Vagina (tissue), 2 donors: Measurements from ENCODE around the gene LCAT. TPM values are rescaled to one million over a fixed set of nuclear protein-coding genes. Genes with fewer than 3 reads are reported as not detected.
"Not testable (repeated sequence)": the region's sequence is repeated elsewhere in the genome, so short reads cannot be mapped to it uniquely, and the experiment has no call there.

Experiments used
- DNase-seq, 2 donors: peaks; one replicate each; pipeline ENCODE4 v3.0.0-alpha.2; 2017; ENCODE audit errors: extremely low spot score in 2 of 2
- H3K27ac ChIP-seq: fragments of 200-600 bp; sonication (generic); one replicate; pipeline ENCODE4 v1.5.1; 2019
- H3K27me3 ChIP-seq: fragments of 200-600 bp; sonication (generic); one replicate; pipeline ENCODE4 v1.5.1; 2019
- H3K36me3 ChIP-seq, 2 donors: fragments of 200-600 bp; sonication (generic); one replicate each; pipeline ENCODE4 v1.5.1; 2017 to 2019
- H3K4me1 ChIP-seq: fragments of 200-600 bp; sonication (generic); one replicate; pipeline ENCODE4 v1.5.1; 2019
- H3K4me3 ChIP-seq, 2 donors: fragments of 200-600 bp; sonication (generic); 1 replicate in 1 of 2; 2 replicates in 1 of 2; pipeline ENCODE4 v1.5.1; 2016 to 2019
- H3K9me3 ChIP-seq: fragments of 200-600 bp; sonication (generic); one replicate; pipeline ENCODE4 v1.5.1; 2019
- POLR2A ChIP-seq, 2 donors: fragments of 450-650 bp; IDR thresholded peaks; one replicate each; pipeline ENCODE4 v1.6.1; 2017; ENCODE audit warnings: antibody characterized with exemption in 2 of 2, mild to moderate bottlenecking in 2 of 2, moderate library complexity in 2 of 2
- POLR2AphosphoS5 ChIP-seq, 2 donors: sonication (generic); formaldehyde crosslinking; IDR thresholded peaks; one replicate each; pipeline ENCODE4 v1.9.0; 2017; ENCODE audit warnings: antibody characterized with exemption in 2 of 2, mild to moderate bottlenecking in 2 of 2, low read depth in 1 of 2; ENCODE audit not compliant: insufficient read depth in 1 of 2
- intact Hi-C: fragments of 100-400 bp; cut with DNase I; formaldehyde crosslinking; loops from one replicate; pipeline ENCODE4 v1.15.1; 2023
- total RNA-seq: library from RNA; depleted of rRNA; stranded (reverse); fragments of >200 nt; gene quantifications from one replicate; pipeline ENCODE4 v1.2.3, GENCODE V29; 2016
- TF ChIP-seq, protein P1 (sequence below), 3 experiments: fragments of 450-650 bp in 2 of 3; fragments of 200-600 bp in 1 of 3; sonication (generic) in 1 of 3; IDR thresholded peaks; one replicate each; pipeline ENCODE4 v1.5.1; 2017 to 2019; ENCODE audit warnings: antibody characterized with exemption in 3 of 3, mild to moderate bottlenecking in 2 of 3, moderate library complexity in 2 of 3

LCAT gene
- total RNA-seq, 1 donor from 2014 or later: 33.4 TPM

DNA sequence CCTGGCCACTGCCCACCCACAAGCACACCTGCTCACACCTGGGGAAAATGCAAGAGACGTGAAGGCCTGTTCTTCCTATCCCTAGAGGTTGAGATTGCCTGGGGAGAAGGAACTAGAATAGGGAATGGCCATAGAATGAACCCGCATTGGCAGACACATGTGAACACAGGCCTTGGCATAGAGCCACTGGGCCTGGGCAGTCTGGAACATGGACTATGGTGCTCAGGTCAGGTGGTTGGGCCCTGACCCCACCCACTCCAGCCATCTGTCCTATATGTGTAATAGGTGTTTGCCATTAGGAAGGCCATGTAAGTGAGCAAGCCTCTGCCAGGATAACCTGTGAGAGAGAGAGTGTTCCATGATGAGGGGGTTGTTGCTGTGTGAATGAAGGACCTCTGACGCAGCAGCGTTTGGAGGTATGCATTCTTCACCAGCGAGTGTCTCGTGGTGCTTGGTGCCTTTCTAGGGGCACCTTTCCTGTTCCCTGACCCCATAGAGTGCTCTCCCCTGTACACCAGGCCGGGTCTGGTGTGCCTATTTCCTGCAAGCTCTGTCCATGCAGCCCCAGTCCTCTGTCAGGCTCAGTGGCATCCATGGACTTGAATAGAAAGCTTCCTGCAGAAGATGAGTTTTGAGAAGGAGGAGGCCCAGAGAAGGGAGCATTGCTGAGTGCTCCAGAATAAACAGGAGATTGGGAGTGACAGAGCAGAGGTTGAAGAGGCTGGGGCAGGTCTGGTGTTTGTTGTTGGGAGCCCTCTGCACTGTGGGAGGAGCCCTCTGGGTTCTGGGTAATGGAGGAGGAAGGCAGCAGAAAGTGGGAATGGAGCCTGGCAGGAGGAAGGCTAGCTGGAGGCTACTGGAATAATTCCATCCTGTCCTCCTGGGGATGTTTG is 27.8 kb downstream of the LCAT start:
- Histone ChIP-seq H3K4me3 (no peak overlapping the region), H3K9me3 (no peaks in the 10 kb centered on the region), H3K4me1 (peaks cover 50% of the 10 kb centered on the region), H3K27me3 (no peaks in the 10 kb centered on the region), H3K36me3 (peaks cover 0 to 18% of the 10 kb centered on the region in 2 donors), H3K27ac (no peak overlapping the region)
- TF ChIP-seq POLR2A (IDR thresholded peaks at IDR 0.05) (no peak), POLR2AphosphoS5 (IDR thresholded peaks at IDR 0.05; ENCODE audit: insufficient read depth in 1 of 2, low read depth in 1 of 2) (no peak)
- TF ChIP-seq, protein P1, sequence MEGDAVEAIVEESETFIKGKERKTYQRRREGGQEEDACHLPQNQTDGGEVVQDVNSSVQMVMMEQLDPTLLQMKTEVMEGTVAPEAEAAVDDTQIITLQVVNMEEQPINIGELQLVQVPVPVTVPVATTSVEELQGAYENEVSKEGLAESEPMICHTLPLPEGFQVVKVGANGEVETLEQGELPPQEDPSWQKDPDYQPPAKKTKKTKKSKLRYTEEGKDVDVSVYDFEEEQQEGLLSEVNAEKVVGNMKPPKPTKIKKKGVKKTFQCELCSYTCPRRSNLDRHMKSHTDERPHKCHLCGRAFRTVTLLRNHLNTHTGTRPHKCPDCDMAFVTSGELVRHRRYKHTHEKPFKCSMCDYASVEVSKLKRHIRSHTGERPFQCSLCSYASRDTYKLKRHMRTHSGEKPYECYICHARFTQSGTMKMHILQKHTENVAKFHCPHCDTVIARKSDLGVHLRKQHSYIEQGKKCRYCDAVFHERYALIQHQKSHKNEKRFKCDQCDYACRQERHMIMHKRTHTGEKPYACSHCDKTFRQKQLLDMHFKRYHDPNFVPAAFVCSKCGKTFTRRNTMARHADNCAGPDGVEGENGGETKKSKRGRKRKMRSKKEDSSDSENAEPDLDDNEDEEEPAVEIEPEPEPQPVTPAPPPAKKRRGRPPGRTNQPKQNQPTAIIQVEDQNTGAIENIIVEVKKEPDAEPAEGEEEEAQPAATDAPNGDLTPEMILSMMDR (IDR thresholded peaks at IDR 0.05): no peak
- intact Hi-C loops: no loop called here
- DNase-seq: no peak

- Histone ChIP-seq H3K4me1 (peaks cover 48% of the 10 kb centered on the region), H3K36me3 (peaks cover 0 to 19% of the 10 kb centered on the region in 2 donors)
- intact Hi-C loops, H3K27ac ChIP-seq, H3K27me3 ChIP-seq, H3K9me3 ChIP-seq, H3K4me3 ChIP-seq, DNase-seq: not testable (repeated sequence)
These were observed 28.5 kb downstream of the LCAT start for GRCh38 chr16:67915496-67915769.

DNA sequence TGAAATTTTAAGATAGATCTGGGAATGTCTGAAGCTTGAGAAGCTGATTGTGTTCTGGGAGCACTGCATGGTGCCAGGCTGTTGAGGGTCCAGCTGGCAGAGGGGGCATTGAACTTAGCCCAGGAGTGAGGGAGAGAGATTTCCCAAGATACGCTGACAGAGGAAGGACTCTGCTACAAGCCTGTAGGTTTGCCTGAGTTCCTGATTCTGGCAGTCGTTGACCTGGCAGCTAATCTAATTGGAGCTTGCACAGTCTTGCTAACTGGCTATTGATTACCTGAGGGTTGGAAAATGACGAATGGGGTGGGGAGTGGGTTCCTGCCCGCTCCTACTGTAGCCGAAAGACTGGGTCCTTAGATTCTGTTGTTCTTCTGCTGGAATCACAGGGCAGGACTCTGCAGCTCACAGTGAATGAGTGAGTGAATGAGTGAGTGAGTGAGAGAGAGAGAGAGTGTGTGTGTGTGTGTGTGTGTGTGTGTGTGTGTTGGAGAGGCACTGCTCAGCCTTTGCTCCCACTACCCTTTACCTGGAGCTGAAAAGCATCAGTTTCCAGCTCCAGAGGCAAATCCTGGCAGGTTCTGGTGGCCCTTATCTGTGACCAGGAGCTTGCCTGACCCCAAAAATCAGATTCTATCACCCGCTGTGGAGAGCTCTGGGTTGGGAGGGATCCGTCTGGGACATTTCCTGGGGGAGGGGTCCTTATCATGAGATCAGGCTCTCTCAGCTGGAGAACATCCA is 29.0 kb downstream of the LCAT start:
- no peak for TF ChIP-seq POLR2AphosphoS5 (IDR thresholded peaks at IDR 0.05; ENCODE audit: insufficient read depth in 1 of 2, low read depth in 1 of 2)
- no peak for TF ChIP-seq POLR2A (IDR thresholded peaks at IDR 0.05)
- TF ChIP-seq, protein P1 (IDR thresholded peaks at IDR 0.05): no peak
- no peak overlapping the region for H3K4me3 ChIP-seq
- no peak overlapping the region for H3K27ac ChIP-seq
- H3K27me3 ChIP-seq: no peaks in the 10 kb centered on the region
- intact Hi-C loops: no loop called here
- peaks cover 0 to 22% of the 10 kb centered on the region in 2 donors for H3K36me3 ChIP-seq
- no peak for DNase-seq
- H3K9me3 ChIP-seq: no peaks in the 10 kb centered on the region
- peaks cover 43% of the 10 kb centered on the region for H3K4me1 ChIP-seq

DNA sequence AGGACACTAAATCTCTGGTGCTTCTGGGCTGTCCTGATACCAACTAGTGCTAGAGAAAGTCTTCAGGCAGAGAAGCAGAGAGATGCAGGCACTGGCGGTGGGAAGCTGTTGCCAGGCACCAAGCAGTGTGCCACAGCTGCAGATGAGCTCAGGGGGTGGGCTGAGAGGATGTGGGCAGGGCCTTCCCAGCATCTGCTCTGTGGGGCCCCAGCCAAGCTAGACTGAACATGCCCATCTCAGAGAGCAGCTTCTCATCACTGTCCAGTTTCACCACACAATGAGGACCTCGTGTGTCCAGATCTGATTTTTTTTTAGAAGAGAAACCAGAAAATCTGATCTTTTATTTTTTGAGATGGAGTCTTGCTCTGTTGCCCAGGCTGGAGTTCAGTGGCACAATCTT is 33.8 kb downstream of the LCAT start:
- Histone ChIP-seq H3K4me1 (peaks cover 5% of the 10 kb centered on the region), H3K9me3 (no peaks in the 10 kb centered on the region), H3K27me3 (no peaks in the 10 kb centered on the region), H3K36me3 (peaks cover 0 to 24% of the 10 kb centered on the region in 2 donors), H3K27ac (no peak overlapping the region), H3K4me3 (no peak overlapping the region)
- intact Hi-C loops: no loop called here
- TF ChIP-seq, protein P1 (IDR thresholded peaks at IDR 0.05): no peak
- TF ChIP-seq POLR2AphosphoS5 (IDR thresholded peaks at IDR 0.05; ENCODE audit: insufficient read depth in 1 of 2, low read depth in 1 of 2) (no peak), POLR2A (IDR thresholded peaks at IDR 0.05) (no peak)
- no peak for DNase-seq

- Histone ChIP-seq H3K4me3 (no peak overlapping the region), H3K36me3 (peaks cover 0 to 24% of the 10 kb centered on the region in 2 donors), H3K4me1 (no peaks in the 10 kb centered on the region), H3K9me3 (no peaks in the 10 kb centered on the region), H3K27me3 (no peaks in the 10 kb centered on the region), H3K27ac (no peak overlapping the region)
- intact Hi-C loops: no loop called here
- TF ChIP-seq, protein P1 (IDR thresholded peaks at IDR 0.05): no peak
- TF ChIP-seq POLR2AphosphoS5 (IDR thresholded peaks at IDR 0.05; ENCODE audit: insufficient read depth in 1 of 2, low read depth in 1 of 2) (no peak), POLR2A (IDR thresholded peaks at IDR 0.05) (no peak)
- DNase-seq: no peak
These were observed 34.7 kb downstream of the LCAT start for GRCh38 chr16:67909056-67909742.
